Myometrial cell (primary cell): ENCODE data around the gene TMCO5A. TPM values are rescaled to one million over a fixed set of nuclear protein-coding genes. Genes with fewer than 3 reads are reported as not detected.

Experiments
- total RNA-seq: library from RNA; depleted of rRNA; stranded (reverse); fragments of >200 nt; gene quantifications from 2 replicates; pipeline ENCODE4 v1.2.3, GENCODE V29; 2015

Gene TMCO5A
- total RNA-seq, result not detected in 2 replicates

GRCh38 chr15:37934340-37934739, at the start of gene TMCO5A:
TMCO5A (plus strand) TSS chr15:37934640; CDS start chr15:37936324, 1,684 bp downstream.

